Muscle layer of duodenum (tissue), 2 donors: ENCODE results near the gene ABHD5.

Source experiments
- H3K27ac ChIP-seq: one replicate; pipeline ENCODE4 v1.7.0; 2013; ENCODE audit warnings: mild to moderate bottlenecking, low read length
- H3K27me3 ChIP-seq: one replicate; pipeline ENCODE4 v1.7.0; 2013; ENCODE audit warnings: low read depth, mild to moderate bottlenecking, control low read depth, low read length
- H3K36me3 ChIP-seq, 2 donors: one replicate each; pipeline ENCODE4 v1.7.0; 2013; ENCODE audit warnings: low read length in 2 of 2, control low read depth in 1 of 2, mild to moderate bottlenecking in 1 of 2; ENCODE audit not compliant: insufficient read depth in 2 of 2, control insufficient read depth in 1 of 2
- H3K4me1 ChIP-seq, 2 donors: one replicate each; pipeline ENCODE4 v1.7.0; 2013; ENCODE audit warnings: low read length in 2 of 2, mild to moderate bottlenecking in 2 of 2, control low read depth in 1 of 2, moderate library complexity in 1 of 2; ENCODE audit not compliant: insufficient read depth in 2 of 2, control insufficient read depth in 1 of 2
- H3K4me3 ChIP-seq, 2 donors: one replicate each; pipeline ENCODE4 v1.7.0; 2013; ENCODE audit warnings: low read length in 2 of 2, low read depth in 1 of 2, mild to moderate bottlenecking in 1 of 2
- H3K9me3 ChIP-seq, 2 donors: one replicate each; pipeline ENCODE4 v1.7.0; 2013; ENCODE audit warnings: low read length in 2 of 2, control low read depth in 1 of 2, mild to moderate bottlenecking in 1 of 2; ENCODE audit not compliant: control insufficient read depth in 1 of 2
- donor health status: healthy.

ABHD5 gene

DNA sequence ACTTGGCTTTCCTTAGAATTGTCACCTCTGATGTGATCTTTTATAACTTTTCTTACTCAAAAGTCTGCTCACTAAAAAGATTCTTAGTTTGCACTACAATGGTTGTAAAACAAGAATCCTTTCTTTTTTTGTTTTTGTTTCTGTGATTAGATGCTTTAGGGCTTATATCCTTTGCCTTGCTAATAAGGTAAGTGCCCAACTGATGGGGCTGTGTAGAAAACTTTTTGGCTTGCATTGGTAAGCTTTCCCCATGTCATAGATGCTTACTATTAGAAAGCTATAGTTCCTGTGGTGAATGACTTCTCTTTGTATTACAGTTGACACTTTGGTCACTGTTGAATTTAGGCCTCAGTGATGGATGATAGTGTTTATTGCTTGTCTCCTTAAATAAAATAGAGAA, 5.1 kb downstream of the ABHD5 start:
- Histone ChIP-seq H3K4me3 (no peak overlapping the region), H3K4me1 (peaks cover 6 to 9% of the 10 kb centered on the region in 2 donors)

DNA sequence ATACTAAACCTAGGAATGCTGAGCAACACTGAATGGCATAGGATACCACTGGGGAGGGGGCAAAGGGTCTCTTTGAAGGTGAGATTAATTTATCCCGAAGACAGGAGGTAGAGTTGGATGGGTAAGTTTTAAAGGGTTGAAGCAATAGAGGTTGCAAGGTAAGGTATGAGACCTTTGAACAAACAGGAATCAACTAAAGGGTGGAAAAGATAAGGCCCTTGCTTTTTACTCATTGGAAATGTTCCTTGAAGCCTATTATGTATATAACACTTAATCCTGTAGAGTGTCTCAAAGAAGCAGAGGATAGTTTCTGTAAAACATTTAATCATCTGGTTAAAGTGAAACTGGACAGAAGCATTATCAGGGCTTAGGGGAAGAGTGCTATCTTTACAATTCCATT, 5.7 kb downstream of the ABHD5 start:
- no peaks in the 10 kb centered on the region for H3K9me3 ChIP-seq
- peaks cover 0 to 4% of the 10 kb centered on the region in 2 donors for H3K36me3 ChIP-seq
- H3K27ac ChIP-seq: no peak overlapping the region
- H3K27me3 ChIP-seq: no peaks in the 10 kb centered on the region
- no peak overlapping the region for H3K4me3 ChIP-seq
- peaks cover 6 to 9% of the 10 kb centered on the region in 2 donors for H3K4me1 ChIP-seq

More for the DNA sequence above, 5.1 kb downstream of the ABHD5 start:
- H3K27me3 ChIP-seq: no peaks in the 10 kb centered on the region
- peaks cover 0 to 6% of the 10 kb centered on the region in 2 donors for H3K36me3 ChIP-seq
- no peak overlapping the region for H3K27ac ChIP-seq
- no peaks in the 10 kb centered on the region for H3K9me3 ChIP-seq

DNA sequence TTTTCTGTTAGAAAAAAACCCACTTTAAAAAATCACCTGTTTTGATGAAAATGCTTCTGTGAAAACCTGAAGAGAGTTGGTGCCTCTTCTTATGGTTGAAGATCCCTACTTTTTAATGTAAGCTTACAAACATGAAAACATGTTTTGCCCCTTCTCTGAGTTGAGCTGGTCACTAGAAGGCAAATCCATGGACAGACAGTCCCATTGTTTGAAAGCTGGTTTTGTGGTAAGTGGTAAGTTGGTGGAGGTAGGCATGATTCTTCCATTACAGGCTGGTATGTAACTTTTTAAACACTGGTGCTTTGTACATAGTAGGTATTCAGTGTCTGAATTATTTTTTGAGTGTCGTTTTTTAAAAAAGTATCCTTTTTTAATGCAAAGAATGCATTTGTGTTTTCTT, 6.1 kb downstream of the ABHD5 start:
- Histone ChIP-seq H3K4me3 (no peak overlapping the region), H3K4me1 (peaks cover 3 to 9% of the 10 kb centered on the region in 2 donors), H3K27me3 (no peaks in the 10 kb centered on the region), H3K9me3 (no peaks in the 10 kb centered on the region), H3K27ac (no peak overlapping the region), H3K36me3 (peaks cover 3 to 4% of the 10 kb centered on the region in 2 donors)

DNA sequence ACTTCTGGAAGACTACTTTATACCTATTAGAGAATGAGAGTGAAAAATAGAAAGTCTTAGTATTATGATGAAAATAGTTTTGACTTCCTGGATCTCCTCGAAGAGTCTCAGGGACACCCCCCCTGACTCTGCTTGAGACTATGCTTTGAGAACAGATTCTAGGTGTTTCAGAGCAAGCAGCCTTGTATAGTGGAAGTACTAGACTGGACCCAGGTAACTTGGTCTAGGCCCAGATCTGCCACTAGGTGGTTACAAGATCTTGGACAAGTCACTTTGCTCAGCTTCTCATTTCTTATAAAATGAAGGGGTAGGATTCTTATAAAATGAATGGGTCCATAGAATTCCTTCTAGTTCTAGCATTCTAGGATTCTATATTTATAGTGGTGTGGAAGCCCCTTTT, 9.1 kb downstream of the ABHD5 start:
- H3K4me3 ChIP-seq: no peak overlapping the region
- H3K36me3 ChIP-seq: peaks cover 9 to 10% of the 10 kb centered on the region in 2 donors
- peaks cover 0 to 3% of the 10 kb centered on the region in 2 donors for H3K4me1 ChIP-seq
- H3K27me3 ChIP-seq: no peaks in the 10 kb centered on the region
- no peak overlapping the region for H3K27ac ChIP-seq
- H3K9me3 ChIP-seq: no peaks in the 10 kb centered on the region

DNA sequence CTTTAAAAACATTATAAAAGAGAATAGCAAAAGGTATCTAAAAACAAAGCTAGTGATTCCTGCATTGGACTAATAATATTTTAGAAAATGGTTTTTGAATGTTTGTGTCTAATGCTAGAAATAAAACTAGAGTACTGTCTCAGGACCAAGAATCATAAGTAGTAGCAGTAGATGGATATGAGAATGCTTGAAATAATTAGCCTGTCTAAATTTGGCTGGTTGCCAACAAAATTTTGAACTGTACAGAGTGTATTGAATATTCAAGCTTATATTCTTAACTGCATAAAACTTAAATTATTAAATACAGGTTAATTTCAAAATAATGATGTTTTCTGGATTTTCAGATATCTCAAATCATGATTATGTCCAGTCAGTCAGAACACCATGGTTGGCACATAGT, 14.0 kb downstream of the ABHD5 start:
- Histone ChIP-seq H3K4me3 (no peak overlapping the region), H3K27me3 (no peaks in the 10 kb centered on the region), H3K36me3 (peaks cover 10 to 18% of the 10 kb centered on the region in 2 donors), H3K9me3 (no peaks in the 10 kb centered on the region), H3K4me1 (no peaks in the 10 kb centered on the region), H3K27ac (no peak overlapping the region)

DNA sequence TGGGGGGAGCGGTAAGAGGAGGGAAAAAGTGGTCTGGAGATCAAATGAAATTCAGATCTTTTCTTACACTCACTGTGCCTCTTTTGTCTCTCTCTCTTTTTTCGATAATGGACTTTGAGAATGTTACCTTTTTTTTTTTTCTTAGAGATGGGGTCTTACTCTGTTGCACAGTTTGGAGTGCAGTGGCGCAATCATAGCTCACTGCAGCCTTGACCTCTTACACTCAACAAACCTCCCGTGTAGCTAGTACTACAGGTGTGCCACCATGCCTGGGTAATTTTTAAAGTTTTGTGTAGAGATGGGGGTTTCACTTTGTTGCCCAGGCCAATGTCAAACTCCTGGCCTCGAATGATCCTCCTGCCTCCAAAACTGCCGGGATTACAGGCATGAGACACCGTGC, 15.6 kb downstream of the ABHD5 start:
- Histone ChIP-seq H3K27me3 (no peaks in the 10 kb centered on the region), H3K27ac (no peak overlapping the region), H3K4me1 (no peaks in the 10 kb centered on the region), H3K36me3 (peaks cover 10 to 14% of the 10 kb centered on the region in 2 donors), H3K4me3 (no peak overlapping the region), H3K9me3 (no peaks in the 10 kb centered on the region)

DNA sequence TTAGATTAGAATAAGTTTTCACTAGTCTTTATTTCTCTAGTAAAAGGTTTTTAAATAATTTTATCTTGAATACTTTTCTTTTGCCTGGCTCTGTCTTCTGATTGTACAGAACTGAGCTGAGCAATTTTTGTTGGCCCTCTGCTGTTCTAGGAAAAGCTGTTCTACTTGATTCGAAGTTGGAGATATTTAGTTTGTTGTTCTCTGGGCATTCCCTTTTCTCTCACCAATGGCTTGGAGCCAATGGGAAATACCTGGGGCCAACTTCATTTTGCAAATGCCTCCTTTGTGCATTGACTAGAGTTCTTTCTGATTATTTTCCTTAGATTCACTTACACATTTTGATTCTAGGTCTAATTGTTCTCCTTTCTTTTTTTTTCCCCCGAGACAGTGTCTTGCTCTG, 16.5 kb downstream of the ABHD5 start:
- H3K36me3 ChIP-seq: peaks cover 12 to 21% of the 10 kb centered on the region in 2 donors
- no peaks in the 10 kb centered on the region for H3K9me3 ChIP-seq
- no peak overlapping the region for H3K27ac ChIP-seq
- no peaks in the 10 kb centered on the region for H3K27me3 ChIP-seq
- H3K4me1 ChIP-seq: no peaks in the 10 kb centered on the region
- H3K4me3 ChIP-seq: no peak overlapping the region

DNA sequence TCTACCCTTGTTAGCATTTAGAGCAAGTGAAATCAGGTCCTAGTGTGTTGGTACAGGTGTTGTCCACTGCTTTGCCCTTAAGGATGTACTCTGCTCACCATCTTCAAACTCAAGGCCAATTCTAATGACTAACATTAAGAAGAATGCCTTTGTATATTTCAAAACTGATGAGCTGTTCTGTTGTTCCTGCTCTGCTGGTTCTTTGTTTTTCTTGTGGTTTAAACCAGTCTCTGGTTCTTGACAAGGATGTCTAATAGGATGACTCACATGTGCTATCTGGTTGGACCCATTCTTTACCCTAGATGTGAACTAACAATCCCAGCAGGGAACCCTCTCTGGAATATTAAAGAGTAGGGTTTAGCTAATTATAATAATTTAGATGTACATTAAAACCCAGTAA, 17.3 kb downstream of the ABHD5 start:
- Histone ChIP-seq H3K4me1 (no peaks in the 10 kb centered on the region), H3K4me3 (no peak overlapping the region), H3K27me3 (no peaks in the 10 kb centered on the region), H3K9me3 (no peaks in the 10 kb centered on the region), H3K27ac (no peak overlapping the region), H3K36me3 (peaks cover 10 to 24% of the 10 kb centered on the region in 2 donors)

DNA sequence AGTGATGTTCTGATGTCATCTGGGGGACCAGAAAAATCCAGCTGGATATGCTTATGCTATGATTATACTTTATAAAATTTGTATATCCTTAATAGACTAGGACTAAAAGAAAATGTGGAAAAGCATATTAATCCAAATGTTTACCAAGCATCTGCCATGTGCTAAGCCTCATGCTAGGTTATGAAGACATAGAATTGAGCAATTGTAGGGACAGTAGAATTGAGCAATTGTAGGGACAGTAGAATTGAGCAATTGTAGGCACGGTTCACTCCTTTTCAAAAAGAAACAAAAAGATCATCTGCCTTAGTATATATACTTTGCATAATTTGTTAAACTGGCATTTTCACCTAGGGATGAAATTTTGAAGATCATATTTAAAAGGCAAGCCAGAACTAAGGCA, 18.3 kb downstream of the ABHD5 start:
- Histone ChIP-seq H3K36me3 (peaks cover 10 to 26% of the 10 kb centered on the region in 2 donors), H3K27ac (no peak overlapping the region), H3K4me1 (no peaks in the 10 kb centered on the region), H3K9me3 (no peaks in the 10 kb centered on the region), H3K4me3 (no peak overlapping the region), H3K27me3 (no peaks in the 10 kb centered on the region)

DNA sequence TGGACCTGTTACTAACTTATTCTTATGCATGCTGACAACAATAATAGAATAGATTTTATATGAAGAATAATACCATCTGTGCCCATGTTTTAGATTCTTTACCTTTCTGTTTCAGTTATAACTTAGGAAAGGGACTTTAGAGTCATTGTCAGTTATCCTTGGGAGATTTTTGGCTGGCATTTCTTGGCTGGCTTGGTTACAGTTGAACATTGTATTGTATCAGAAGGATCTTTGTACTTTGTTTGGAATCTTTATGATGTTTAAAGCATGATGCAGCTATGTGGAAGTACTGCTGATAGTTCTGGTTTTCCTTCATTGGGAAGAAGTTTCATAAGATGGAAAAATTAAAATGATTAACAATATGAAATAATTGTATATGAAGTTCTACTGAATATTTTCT, 19.9 kb downstream of the ABHD5 start:
- Histone ChIP-seq H3K36me3 (peaks cover 10 to 29% of the 10 kb centered on the region in 2 donors), H3K27me3 (no peaks in the 10 kb centered on the region), H3K4me3 (no peak overlapping the region)

DNA sequence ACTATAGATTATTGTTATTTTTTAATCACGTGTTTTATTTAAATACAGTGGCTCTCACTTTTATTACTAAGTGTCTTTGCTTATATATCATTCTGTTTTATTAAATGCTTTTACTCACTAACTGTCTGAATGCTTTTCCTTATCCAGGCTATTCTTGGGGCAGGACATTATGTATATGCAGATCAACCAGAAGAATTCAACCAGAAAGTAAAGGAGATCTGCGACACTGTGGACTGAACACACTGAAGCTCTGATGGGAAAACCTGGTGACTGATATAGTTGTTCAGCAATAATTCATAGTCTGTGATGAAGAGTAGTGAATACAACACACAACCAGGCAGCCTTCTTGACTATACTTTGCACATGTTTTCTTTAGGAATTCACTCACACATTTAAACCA, 27.6 kb downstream of the ABHD5 start:
- Histone ChIP-seq H3K9me3 (no peaks in the 10 kb centered on the region), H3K27ac (no peak overlapping the region), H3K4me1 (no peaks in the 10 kb centered on the region), H3K4me3 (no peak overlapping the region), H3K36me3 (peaks cover 17 to 41% of the 10 kb centered on the region in 2 donors), H3K27me3 (no peaks in the 10 kb centered on the region)

More for the DNA sequence above, 19.9 kb downstream of the ABHD5 start:
- H3K27ac ChIP-seq: no peak overlapping the region
- H3K9me3 ChIP-seq: no peaks in the 10 kb centered on the region
- no peaks in the 10 kb centered on the region for H3K4me1 ChIP-seq

DNA sequence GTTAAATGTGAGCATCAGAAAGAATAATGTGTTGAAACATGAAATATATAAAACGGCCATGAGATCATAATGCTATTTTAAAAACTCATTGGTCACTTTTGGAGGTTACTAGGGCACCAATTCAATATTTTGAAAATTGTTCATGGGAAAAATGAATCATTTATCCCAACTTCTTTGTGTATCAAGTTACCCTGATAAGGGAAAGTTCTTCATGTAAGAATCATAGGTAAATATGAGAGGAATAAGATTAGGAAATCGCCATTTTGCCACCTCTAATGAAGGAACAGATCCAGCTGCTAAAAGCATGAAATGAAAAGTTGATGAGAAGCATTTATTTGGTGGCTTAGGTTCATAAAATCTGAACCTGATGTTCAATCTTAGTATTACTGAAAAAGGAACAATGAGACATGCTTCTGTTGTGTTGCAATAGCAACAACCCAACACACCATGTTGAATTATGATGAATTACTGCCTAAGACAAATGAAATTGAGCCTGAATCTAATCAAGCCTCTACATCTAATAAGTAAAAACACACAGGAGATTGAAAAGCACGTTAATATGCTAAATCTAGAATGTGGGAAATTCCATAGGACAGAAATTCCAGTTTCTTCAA, 32.5 kb downstream of the ABHD5 start:
- H3K27ac ChIP-seq: no peak overlapping the region
- H3K36me3 ChIP-seq: peaks cover 19 to 23% of the 10 kb centered on the region in 2 donors
- H3K9me3 ChIP-seq: no peaks in the 10 kb centered on the region
- no peaks in the 10 kb centered on the region for H3K4me1 ChIP-seq
- H3K4me3 ChIP-seq: no peak overlapping the region
- no peaks in the 10 kb centered on the region for H3K27me3 ChIP-seq
